ENCODE data around the gene NRIP1. TPM values are rescaled to one million over a fixed set of nuclear protein-coding genes. Genes with fewer than 3 reads are reported as not detected.
A peak's percentile ranks its signal among the peaks of the same experiment; 100 is the strongest.
"Not testable (repeated sequence)": the region's sequence is repeated elsewhere in the genome, so short reads cannot be mapped to it uniquely, and the experiment has no call there.

NRIP1 gene
- total RNA-seq, 2 donors from 2014 or later, result 29.9 to 35.9 TPM

- Histone ChIP-seq H3K36me3 (ENCODE audit: control insufficient read depth, insufficient read depth, low read length) (peaks cover 9% of the 10 kb centered on the region), H3K4me1 (ENCODE audit: control insufficient read depth, insufficient read depth, low read length) (no peaks in the 10 kb centered on the region), H3K27ac (ENCODE audit: low read depth, low read length) (no peak overlapping the region), H3K27me3 (ENCODE audit: control insufficient read depth, insufficient read depth, low read length, poor library complexity, severe bottlenecking) (no peaks in the 10 kb centered on the region), H3K4me3 (ENCODE audit: low read length) (no peak overlapping the region), H3K9me3 (ENCODE audit: control insufficient read depth, low read length) (no peaks in the 10 kb centered on the region), H3K9ac (ENCODE audit: extremely low read depth, low read length, poor library complexity, severe bottlenecking) (no peak overlapping the region)
- Mint-ChIP-seq H3K27me3 (ENCODE audit: insufficient read depth) (no peaks in the 10 kb centered on the region), H3K27ac (no peak overlapping the region), H3K4me1 (peaks cover 6% of the 10 kb centered on the region), H3K9me3 (no peaks in the 10 kb centered on the region), H3K4me3 (no peak overlapping the region), H3K36me3 (ENCODE audit: low read depth) (peaks cover 11% of the 10 kb centered on the region)
- 86% methylated on average over 1 of the region's 2 CpGs; no CpG with 5 or more reads in 1 of the 2 experiments for WGBS, 2 experiments (ENCODE audit: insufficient coverage in 1 of 2, insufficient read length in 1 of 2)
- TF ChIP-seq CTCF (conservative IDR thresholded peaks at IDR 0.05), result peak; percentile 42
- no peak for DNase-seq
Observed at GRCh38 chr21:15034126-15034853, 30.5 kb downstream of the NRIP1 start.

GRCh38 chr21:15031790-15032357 lies 32.9 kb downstream of the NRIP1 start:
- Histone ChIP-seq H3K4me1 (ENCODE audit: control insufficient read depth, insufficient read depth, low read length) (no peaks in the 10 kb centered on the region), H3K9me3 (ENCODE audit: control insufficient read depth, low read length) (no peaks in the 10 kb centered on the region), H3K4me3 (ENCODE audit: low read length) (no peak overlapping the region), H3K27ac (ENCODE audit: low read depth, low read length) (no peak overlapping the region), H3K27me3 (ENCODE audit: control insufficient read depth, insufficient read depth, low read length, poor library complexity, severe bottlenecking) (no peaks in the 10 kb centered on the region), H3K36me3 (ENCODE audit: control insufficient read depth, insufficient read depth, low read length) (peaks cover 9% of the 10 kb centered on the region), H3K9ac (ENCODE audit: extremely low read depth, low read length, poor library complexity, severe bottlenecking) (no peak overlapping the region)
- WGBS, 2 experiments (ENCODE audit: insufficient coverage in 1 of 2, insufficient read length in 1 of 2), result 96 to 100% methylated on average over 1 to 2 of the region's 4 CpGs
- Mint-ChIP-seq H3K4me3 (no peak overlapping the region), H3K9me3 (no peaks in the 10 kb centered on the region), H3K4me1 (peaks cover 15% of the 10 kb centered on the region), H3K27me3 (ENCODE audit: insufficient read depth) (no peaks in the 10 kb centered on the region), H3K36me3 (ENCODE audit: low read depth) (peaks cover 11% of the 10 kb centered on the region), H3K27ac (no peak overlapping the region)
- TF ChIP-seq CTCF (conservative IDR thresholded peaks at IDR 0.05), result no peak
- no peak for DNase-seq

GRCh38 chr21:15031362-15031761 lies 33.4 kb downstream of the NRIP1 start:
- DNase-seq; H3K4me3 ChIP-seq (ENCODE audit: low read length); H3K9me3 Mint-ChIP-seq; H3K27ac Mint-ChIP-seq; H3K9ac ChIP-seq (ENCODE audit: extremely low read depth, low read length, poor library complexity, severe bottlenecking); H3K27ac ChIP-seq (ENCODE audit: low read depth, low read length); H3K27me3 ChIP-seq (ENCODE audit: control insufficient read depth, insufficient read depth, low read length, poor library complexity, severe bottlenecking); H3K27me3 Mint-ChIP-seq (ENCODE audit: insufficient read depth); H3K36me3 ChIP-seq (ENCODE audit: control insufficient read depth, insufficient read depth, low read length); H3K9me3 ChIP-seq (ENCODE audit: control insufficient read depth, low read length); H3K4me3 Mint-ChIP-seq; H3K4me1 ChIP-seq (ENCODE audit: control insufficient read depth, insufficient read depth, low read length): not testable (repeated sequence)
- peaks cover 11% of the 10 kb centered on the region for H3K36me3 Mint-ChIP-seq (ENCODE audit: low read depth)
- H3K4me1 Mint-ChIP-seq, result peaks cover 15% of the 10 kb centered on the region
- WGBS, 2 experiments (ENCODE audit: insufficient coverage in 1 of 2, insufficient read length in 1 of 2), result 90 to 91% methylated on average over 2 to 5 of the region's 14 CpGs

- H3K27me3 ChIP-seq (ENCODE audit: control insufficient read depth, insufficient read depth, low read length, poor library complexity, severe bottlenecking); H3K4me3 ChIP-seq (ENCODE audit: low read length); H3K9me3 Mint-ChIP-seq; H3K4me1 ChIP-seq (ENCODE audit: control insufficient read depth, insufficient read depth, low read length); H3K27ac ChIP-seq (ENCODE audit: low read depth, low read length); H3K4me3 Mint-ChIP-seq; H3K27me3 Mint-ChIP-seq (ENCODE audit: insufficient read depth); DNase-seq; H3K9me3 ChIP-seq (ENCODE audit: control insufficient read depth, low read length); H3K27ac Mint-ChIP-seq; H3K9ac ChIP-seq (ENCODE audit: extremely low read depth, low read length, poor library complexity, severe bottlenecking): not testable (repeated sequence)
- H3K4me1 Mint-ChIP-seq, result peaks cover 15% of the 10 kb centered on the region
- 93 to 100% methylated on average over 1 to 7 of the region's 8 CpGs for WGBS, 2 experiments (ENCODE audit: insufficient coverage in 1 of 2, insufficient read length in 1 of 2)
- peaks cover 14% of the 10 kb centered on the region for H3K36me3 ChIP-seq (ENCODE audit: control insufficient read depth, insufficient read depth, low read length)
- H3K36me3 Mint-ChIP-seq (ENCODE audit: low read depth), result peaks cover 11% of the 10 kb centered on the region
Observed at GRCh38 chr21:15030861-15031260, 33.9 kb downstream of the NRIP1 start.
